KMS-11 (cell line): ENCODE results near the gene TSPAN3.
A peak's percentile ranks its signal among the peaks of the same experiment; 100 is the strongest.

ENCODE experiments used
- H2AFZ ChIP-seq: fragments of 200-600 bp; sonication (generic); 2 replicates; pipeline ENCODE4 v1.6.1; 2016; ENCODE audit warnings: antibody characterized with exemption, mixed run types, low read depth
- H3K27ac ChIP-seq: fragments of 200-600 bp; sonication (generic); 2 replicates; pipeline ENCODE4 v1.6.1; 2016; ENCODE audit warnings: mild to moderate bottlenecking, mixed run types
- H3K27me3 ChIP-seq: fragments of 200-600 bp; sonication (generic); 2 replicates; pipeline ENCODE4 v1.6.1; 2017; ENCODE audit warnings: mild to moderate bottlenecking, low read depth, mixed run types, moderate library complexity; ENCODE audit not compliant: insufficient read depth
- H3K36me3 ChIP-seq: fragments of 200-600 bp; sonication (generic); 2 replicates; pipeline ENCODE4 v1.6.1; 2017; ENCODE audit warnings: mild to moderate bottlenecking, mixed run types; ENCODE audit not compliant: insufficient read depth
- H3K4me1 ChIP-seq: fragments of 200-600 bp; sonication (generic); 2 replicates; pipeline ENCODE4 v1.6.1; 2016; ENCODE audit warnings: mild to moderate bottlenecking, low read depth, mixed run types; ENCODE audit not compliant: poor library complexity, severe bottlenecking
- H3K4me2 ChIP-seq: fragments of 200-600 bp; sonication (generic); 2 replicates; pipeline ENCODE4 v1.7.0; 2016; ENCODE audit warnings: mild to moderate bottlenecking, mixed run types
- H3K4me3 ChIP-seq: fragments of 200-600 bp; sonication (generic); IDR thresholded peaks from 2 replicates; pipeline ENCODE4 v1.6.1; 2017; ENCODE audit warnings: low read depth, low read length, mixed read lengths; ENCODE audit not compliant: insufficient read depth
- H3K79me2 ChIP-seq: fragments of 200-600 bp; sonication (generic); 2 replicates; pipeline ENCODE4 v1.6.1; 2016; ENCODE audit warnings: low read depth, mixed run types; ENCODE audit not compliant: insufficient read depth
- H3K9ac ChIP-seq: fragments of 200-600 bp; sonication (generic); 2 replicates; pipeline ENCODE4 v1.6.1; 2016; ENCODE audit warnings: mild to moderate bottlenecking, mixed run types
- H4K20me1 ChIP-seq: fragments of 200-600 bp; sonication (generic); 2 replicates; pipeline ENCODE4 v1.6.1; 2016; ENCODE audit warnings: mild to moderate bottlenecking, mixed run types; ENCODE audit not compliant: insufficient read depth
- TF ChIP-seq, protein P1 (sequence below): fragments of 200-600 bp; sonication (generic); conservative IDR thresholded peaks from 2 replicates; pipeline ENCODE4 v1.6.1; 2017; ENCODE audit warnings: low read depth, mild to moderate bottlenecking, antibody characterized with exemption, low read length, moderate library complexity, mixed read lengths

The TSPAN3 gene

DNA sequence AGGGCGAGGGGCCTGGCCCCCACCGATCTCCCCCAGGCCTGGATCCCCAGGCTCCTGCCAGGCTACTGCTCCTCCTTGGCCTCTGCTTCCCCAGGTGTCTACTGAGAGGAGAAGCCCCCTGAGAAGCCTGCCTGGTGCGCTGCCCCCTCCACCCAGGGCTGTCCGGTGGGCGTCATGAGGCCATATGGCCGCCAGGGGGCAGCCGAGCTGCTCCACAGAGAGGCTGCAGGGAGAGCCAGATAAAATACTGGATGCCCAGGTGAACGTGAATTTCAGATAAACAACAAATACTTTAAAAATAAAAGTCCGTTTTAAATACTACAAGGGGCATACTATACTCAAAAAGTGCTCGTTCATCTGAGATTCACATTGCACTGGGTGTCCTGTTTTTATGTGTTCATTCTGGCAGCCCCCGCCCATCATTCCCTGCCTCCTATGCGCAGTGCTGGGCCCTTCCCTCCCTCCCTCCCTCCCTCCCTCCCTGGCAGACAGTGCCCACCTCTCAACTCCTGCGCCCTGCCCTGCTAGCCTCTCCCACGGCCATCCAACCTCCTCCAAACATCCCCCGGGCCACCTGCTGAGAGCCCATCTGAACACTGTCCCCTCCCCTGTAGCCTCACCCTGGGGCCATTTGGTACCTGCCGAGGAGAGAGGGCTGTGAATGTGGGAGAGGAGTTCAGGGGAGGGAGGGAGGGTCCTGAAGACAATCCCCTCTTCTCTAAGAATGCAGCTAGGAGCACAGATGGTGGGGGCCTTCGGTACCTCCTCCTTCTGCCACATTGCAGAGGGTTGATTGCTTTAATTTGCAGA lies 46.4 kb downstream of the TSPAN3 start:
- Histone ChIP-seq H3K4me2 (no peak overlapping the region), H3K36me3 (no peaks in the 10 kb centered on the region), H3K27ac (no peak overlapping the region), H3K27me3 (no peaks in the 10 kb centered on the region), H3K9ac (no peak overlapping the region), H3K4me1 (peaks cover 6% of the 10 kb centered on the region), H3K79me2 (no peaks in the 10 kb centered on the region), H3K4me3 (no peak overlapping the region), H4K20me1 (no peaks in the 10 kb centered on the region), H2AFZ (no peak overlapping the region)
- TF ChIP-seq, protein P1, sequence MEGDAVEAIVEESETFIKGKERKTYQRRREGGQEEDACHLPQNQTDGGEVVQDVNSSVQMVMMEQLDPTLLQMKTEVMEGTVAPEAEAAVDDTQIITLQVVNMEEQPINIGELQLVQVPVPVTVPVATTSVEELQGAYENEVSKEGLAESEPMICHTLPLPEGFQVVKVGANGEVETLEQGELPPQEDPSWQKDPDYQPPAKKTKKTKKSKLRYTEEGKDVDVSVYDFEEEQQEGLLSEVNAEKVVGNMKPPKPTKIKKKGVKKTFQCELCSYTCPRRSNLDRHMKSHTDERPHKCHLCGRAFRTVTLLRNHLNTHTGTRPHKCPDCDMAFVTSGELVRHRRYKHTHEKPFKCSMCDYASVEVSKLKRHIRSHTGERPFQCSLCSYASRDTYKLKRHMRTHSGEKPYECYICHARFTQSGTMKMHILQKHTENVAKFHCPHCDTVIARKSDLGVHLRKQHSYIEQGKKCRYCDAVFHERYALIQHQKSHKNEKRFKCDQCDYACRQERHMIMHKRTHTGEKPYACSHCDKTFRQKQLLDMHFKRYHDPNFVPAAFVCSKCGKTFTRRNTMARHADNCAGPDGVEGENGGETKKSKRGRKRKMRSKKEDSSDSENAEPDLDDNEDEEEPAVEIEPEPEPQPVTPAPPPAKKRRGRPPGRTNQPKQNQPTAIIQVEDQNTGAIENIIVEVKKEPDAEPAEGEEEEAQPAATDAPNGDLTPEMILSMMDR, result peak; percentile 96

DNA sequence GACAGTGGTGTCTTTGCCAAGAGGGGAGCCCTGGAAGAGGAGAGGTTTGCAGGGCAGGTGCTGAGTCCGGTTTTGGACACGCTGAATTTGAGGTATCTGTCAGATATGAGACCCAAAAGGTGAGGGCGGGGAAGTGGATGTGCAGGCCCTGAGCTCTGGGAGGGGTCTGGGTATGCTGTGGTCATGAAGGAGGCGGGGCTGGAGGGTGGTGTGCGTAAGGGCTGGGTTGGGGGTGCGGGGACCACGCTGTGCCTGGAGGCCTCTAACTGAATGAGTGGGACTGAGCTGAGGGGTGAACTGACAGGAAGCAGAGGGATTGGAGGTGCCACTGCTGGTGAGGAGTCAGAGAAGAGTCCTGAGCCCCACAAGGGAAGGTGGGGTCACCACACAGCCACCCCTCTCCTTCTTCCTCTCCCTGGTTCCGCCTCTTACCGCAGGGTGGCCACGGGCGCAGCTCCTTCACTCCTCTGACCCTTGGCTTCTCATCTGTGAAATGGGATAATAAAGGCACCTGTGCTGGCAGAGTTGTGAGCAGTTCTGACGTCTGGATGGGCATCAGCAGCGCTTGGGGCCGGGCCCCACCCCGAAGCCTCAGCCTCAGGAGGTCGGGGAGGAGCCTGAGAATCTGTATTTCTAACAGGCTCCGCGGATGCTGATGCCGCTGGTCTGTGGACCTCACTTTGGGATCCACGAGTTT lies 47.2 kb downstream of the TSPAN3 start:
- Histone ChIP-seq H2AFZ (no peak overlapping the region), H3K36me3 (no peaks in the 10 kb centered on the region), H3K4me1 (peaks cover 6% of the 10 kb centered on the region), H3K9ac (no peak overlapping the region), H3K79me2 (no peaks in the 10 kb centered on the region), H3K27me3 (no peaks in the 10 kb centered on the region), H4K20me1 (no peaks in the 10 kb centered on the region), H3K4me3 (no peak overlapping the region), H3K4me2 (no peak overlapping the region), H3K27ac (no peak overlapping the region)
- TF ChIP-seq, protein P1, result no peak

DNA sequence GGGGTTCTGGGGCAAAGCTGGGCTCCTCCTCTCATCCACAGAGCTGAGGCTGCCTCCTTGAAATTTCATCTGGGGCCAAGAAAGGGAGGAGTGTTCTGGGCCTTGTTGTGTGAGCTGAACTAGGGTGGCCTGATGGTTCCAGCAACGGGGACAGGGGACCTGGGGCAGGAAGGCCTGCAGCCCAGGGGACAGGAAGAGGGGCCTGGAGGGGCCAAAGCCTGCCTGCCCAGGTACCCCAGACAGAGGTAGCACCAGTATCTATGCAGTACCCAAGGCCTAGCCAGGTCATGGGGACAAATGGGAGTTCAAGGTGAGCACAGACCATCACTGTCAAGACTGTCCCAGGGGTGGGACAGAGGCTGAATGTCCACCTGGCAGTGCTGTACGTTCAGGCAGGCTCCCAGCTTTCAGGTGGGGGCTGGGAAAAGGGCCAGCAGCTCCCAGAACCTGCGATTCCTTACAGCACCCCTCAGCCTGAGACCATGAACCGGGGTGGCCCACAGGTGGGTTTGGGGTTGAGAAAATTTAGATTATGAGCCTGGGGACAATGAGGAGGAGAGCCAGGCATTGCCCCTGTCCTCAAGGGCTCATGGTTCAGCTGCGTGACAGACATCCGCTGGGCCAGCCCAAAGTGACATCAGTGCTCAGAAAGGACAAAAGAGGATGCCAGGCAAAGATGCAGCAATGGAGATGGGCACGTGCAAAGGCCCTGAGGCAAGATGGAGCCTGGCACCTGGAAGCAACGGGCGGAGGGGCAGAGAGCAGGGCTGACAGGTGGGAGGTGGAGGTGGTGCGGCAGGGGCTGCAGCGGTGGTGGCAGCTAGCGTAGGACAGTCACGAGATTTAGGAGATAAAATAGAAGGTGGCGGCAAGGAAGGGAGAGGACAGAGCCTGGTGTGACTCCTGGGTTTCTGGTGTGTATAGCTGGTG lies 48.0 kb downstream of the TSPAN3 start:
- Histone ChIP-seq H3K9ac (no peak overlapping the region), H4K20me1 (no peaks in the 10 kb centered on the region), H3K27me3 (no peaks in the 10 kb centered on the region), H3K36me3 (no peaks in the 10 kb centered on the region), H3K27ac (no peak overlapping the region), H3K4me1 (peaks cover 6% of the 10 kb centered on the region), H2AFZ (no peak overlapping the region), H3K79me2 (no peaks in the 10 kb centered on the region), H3K4me3 (no peak overlapping the region), H3K4me2 (no peak overlapping the region)
- TF ChIP-seq, protein P1, result no peak

DNA sequence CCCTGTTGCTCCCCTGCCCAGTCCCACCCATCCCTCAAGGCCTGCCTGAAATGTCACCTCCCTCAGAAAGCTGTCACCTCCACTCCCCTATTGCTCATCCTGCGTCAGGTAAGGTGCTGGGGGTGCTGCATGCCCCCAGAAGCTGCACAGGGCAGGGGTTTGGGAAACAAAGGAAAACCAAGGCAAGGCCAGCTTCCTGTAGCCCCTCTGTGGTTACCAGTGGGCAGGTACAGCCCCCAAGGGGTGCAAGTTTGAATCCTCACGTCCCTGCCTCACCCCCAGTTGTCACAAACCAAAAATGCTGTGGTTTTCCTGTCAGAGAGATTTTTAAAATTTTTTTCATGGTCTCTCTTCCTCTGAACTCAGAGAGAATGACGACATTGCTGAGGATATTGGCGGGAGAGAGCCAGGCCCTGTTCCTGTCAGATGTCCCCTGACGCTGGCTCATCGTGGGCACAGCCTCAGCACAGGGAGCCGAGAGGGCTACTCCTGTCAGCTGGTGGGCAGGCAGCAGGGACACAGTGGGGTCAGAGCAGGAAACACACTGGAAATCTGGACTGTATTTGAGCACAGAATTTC lies 49.0 kb downstream of the TSPAN3 start:
- no peaks in the 10 kb centered on the region for H3K79me2 ChIP-seq
- no peak overlapping the region for H3K9ac ChIP-seq
- H3K4me1 ChIP-seq, result peaks cover 6% of the 10 kb centered on the region
- no peaks in the 10 kb centered on the region for H4K20me1 ChIP-seq
- H3K36me3 ChIP-seq, result no peaks in the 10 kb centered on the region
- no peak overlapping the region for H3K4me2 ChIP-seq
- no peak overlapping the region for H3K27ac ChIP-seq
- no peak overlapping the region for H2AFZ ChIP-seq
- no peak overlapping the region for H3K4me3 ChIP-seq
- TF ChIP-seq, protein P1, result no peak
- no peaks in the 10 kb centered on the region for H3K27me3 ChIP-seq
